Measurements from ENCODE around the gene TRAK2. TPM values are rescaled to one million over a fixed set of nuclear protein-coding genes. Genes with fewer than 3 reads are reported as not detected.

TRAK2 gene
- total RNA-seq, 2 donors from 2014 or later, result 14.8 to 15.2 TPM

GRCh38 chr2:201470821-201471731 is 19.8 kb upstream of the TRAK2 start:
- H3K27me3 ChIP-seq (ENCODE audit: control insufficient read depth, insufficient read depth, low read length, poor library complexity, severe bottlenecking), result no peaks in the 10 kb centered on the region
- H3K27ac Mint-ChIP-seq, result no peak overlapping the region
- TF ChIP-seq CTCF (conservative IDR thresholded peaks at IDR 0.05), result no peak
- H3K4me1 ChIP-seq (ENCODE audit: control insufficient read depth, insufficient read depth, low read length), result no peaks in the 10 kb centered on the region
- no peaks in the 10 kb centered on the region for H3K9me3 Mint-ChIP-seq
- H3K9ac ChIP-seq (ENCODE audit: extremely low read depth, low read length, poor library complexity, severe bottlenecking), result no peak overlapping the region
- no peaks in the 10 kb centered on the region for H3K27me3 Mint-ChIP-seq (ENCODE audit: insufficient read depth)
- peaks cover 37% of the 10 kb centered on the region for H3K36me3 Mint-ChIP-seq (ENCODE audit: low read depth)
- H3K4me3 Mint-ChIP-seq, result no peak overlapping the region
- no peak overlapping the region for H3K4me3 ChIP-seq (ENCODE audit: low read length)
- 70 to 80% methylated on average over 3 to 9 of the region's 9 CpGs for WGBS, 2 experiments (ENCODE audit: insufficient coverage in 1 of 2, insufficient read length in 1 of 2)
- no peak overlapping the region for H3K27ac ChIP-seq (ENCODE audit: low read depth, low read length)
- peak; percentile 79 for DNase-seq
- no peaks in the 10 kb centered on the region for H3K9me3 ChIP-seq (ENCODE audit: control insufficient read depth, low read length)
- H3K4me1 Mint-ChIP-seq, result peaks cover 7% of the 10 kb centered on the region
- peaks cover 31% of the 10 kb centered on the region for H3K36me3 ChIP-seq (ENCODE audit: control insufficient read depth, insufficient read depth, low read length)

GRCh38 chr2:201467666-201468065 is 16.4 kb upstream of the TRAK2 start:
- no peak for TF ChIP-seq CTCF (conservative IDR thresholded peaks at IDR 0.05)
- no peak overlapping the region for H3K4me3 Mint-ChIP-seq
- no peaks in the 10 kb centered on the region for H3K27me3 Mint-ChIP-seq (ENCODE audit: insufficient read depth)
- Histone ChIP-seq H3K4me3 (ENCODE audit: low read length) (no peak overlapping the region), H3K9me3 (ENCODE audit: control insufficient read depth, low read length) (no peaks in the 10 kb centered on the region), H3K27ac (ENCODE audit: low read depth, low read length) (no peak overlapping the region), H3K4me1 (ENCODE audit: control insufficient read depth, insufficient read depth, low read length) (no peaks in the 10 kb centered on the region), H3K27me3 (ENCODE audit: control insufficient read depth, insufficient read depth, low read length, poor library complexity, severe bottlenecking) (no peaks in the 10 kb centered on the region), H3K9ac (ENCODE audit: extremely low read depth, low read length, poor library complexity, severe bottlenecking) (no peak overlapping the region), H3K36me3 (ENCODE audit: control insufficient read depth, insufficient read depth, low read length) (peaks cover 14% of the 10 kb centered on the region)
- peaks cover 23% of the 10 kb centered on the region for H3K36me3 Mint-ChIP-seq (ENCODE audit: low read depth)
- H3K27ac Mint-ChIP-seq, result no peak overlapping the region
- H3K9me3 Mint-ChIP-seq, result no peaks in the 10 kb centered on the region
- H3K4me1 Mint-ChIP-seq, result peaks cover 7% of the 10 kb centered on the region
- no peak for DNase-seq

GRCh38 chr2:201466050-201466675 is 14.9 kb upstream of the TRAK2 start:
- Histone ChIP-seq H3K27me3 (ENCODE audit: control insufficient read depth, insufficient read depth, low read length, poor library complexity, severe bottlenecking) (no peaks in the 10 kb centered on the region), H3K9me3 (ENCODE audit: control insufficient read depth, low read length) (peaks cover 8% of the 10 kb centered on the region), H3K9ac (ENCODE audit: extremely low read depth, low read length, poor library complexity, severe bottlenecking) (no peak overlapping the region), H3K27ac (ENCODE audit: low read depth, low read length) (peak overlapping the region; percentile 35), H3K36me3 (ENCODE audit: control insufficient read depth, insufficient read depth, low read length) (peaks cover 14% of the 10 kb centered on the region), H3K4me3 (ENCODE audit: low read length) (no peak overlapping the region), H3K4me1 (ENCODE audit: control insufficient read depth, insufficient read depth, low read length) (no peaks in the 10 kb centered on the region)
- no peak for DNase-seq
- Mint-ChIP-seq H3K36me3 (ENCODE audit: low read depth) (peaks cover 38% of the 10 kb centered on the region), H3K27me3 (ENCODE audit: insufficient read depth) (no peaks in the 10 kb centered on the region), H3K27ac (no peak overlapping the region), H3K4me3 (no peak overlapping the region), H3K9me3 (peaks cover 4% of the 10 kb centered on the region), H3K4me1 (peaks cover 7% of the 10 kb centered on the region)
- no peak for TF ChIP-seq CTCF (conservative IDR thresholded peaks at IDR 0.05)
- WGBS, 2 experiments (ENCODE audit: insufficient coverage in 1 of 2, insufficient read length in 1 of 2), result 95% methylated on average over 2 to 3 of the region's 3 CpGs
